K562 (cell line): ENCODE measurements around the gene ANKMY2. TPM values are rescaled to one million over a fixed set of nuclear protein-coding genes. Genes with fewer than 3 reads are reported as not detected.

Source experiments
- ASH1L ChIP-seq: fragments of 450-650 bp; IDR thresholded peaks from 2 replicates; pipeline ENCODE4 v1.6.1; 2018; ENCODE audit warnings: borderline replicate concordance, mild to moderate bottlenecking, low read depth; ENCODE audit not compliant: partially characterized antibody
- CC2D1A ChIP-seq: fragments of 450-650 bp; IDR thresholded peaks from 2 replicates; pipeline ENCODE4 v1.6.1; 2017; ENCODE audit warnings: mild to moderate bottlenecking
- CEBPZ ChIP-seq: fragments of 150-350 bp; IDR thresholded peaks from 2 replicates; pipeline ENCODE4 v1.6.1; 2014; ENCODE audit warnings: low read depth, mild to moderate bottlenecking, low read length, borderline replicate concordance
- CHD2 ChIP-seq: IDR thresholded peaks from 2 replicates; pipeline ENCODE4 v1.6.1; 2011; ENCODE audit warnings: low read depth, low read length
- CHD4 ChIP-seq: fragments of 200-600 bp; sonication (generic); IDR thresholded peaks from 3 replicates; pipeline ENCODE4 v1.6.1; 2012; ENCODE audit warnings: low read depth, mild to moderate bottlenecking, mixed read lengths, low read length, inconsistent platforms; ENCODE audit not compliant: insufficient read depth, insufficient replicate concordance, poor library complexity, severe bottlenecking
- COPS2 ChIP-seq: fragments of 450-650 bp; conservative IDR thresholded peaks from 2 replicates; pipeline ENCODE4 v1.6.1; 2016; ENCODE audit warnings: mild to moderate bottlenecking, moderate library complexity
- E2F1 ChIP-seq: sonication (generic); formaldehyde crosslinking; IDR thresholded peaks from 2 replicates; pipeline ENCODE4 v1.8.1; 2023; ENCODE audit warnings: mild to moderate bottlenecking, missing genetic modification reagents, moderate library complexity
- FOXP4 ChIP-seq: sonication (generic); formaldehyde crosslinking; IDR thresholded peaks from 2 replicates; pipeline ENCODE4 v1.8.0; 2022; ENCODE audit warnings: mild to moderate bottlenecking, missing genetic modification reagents, borderline replicate concordance
- LARP7 ChIP-seq: fragments of 450-650 bp; IDR thresholded peaks from 2 replicates; pipeline ENCODE4 v1.6.1; 2016
- MXI1 ChIP-seq: IDR thresholded peaks from 2 replicates; pipeline ENCODE4 v1.6.1; 2011; ENCODE audit warnings: low read depth, mild to moderate bottlenecking, improper control_type of control experiment, low read length
- NEUROD1 ChIP-seq: fragments of 150-350 bp; IDR thresholded peaks from 2 replicates; pipeline ENCODE4 v1.6.1; 2014; ENCODE audit warnings: borderline replicate concordance, low read length, low read depth; ENCODE audit not compliant: partially characterized antibody
- SREBF1 ChIP-seq: fragments of 150-350 bp; IDR thresholded peaks from 2 replicates; pipeline ENCODE4 v1.6.1; 2014; ENCODE audit warnings: antibody characterized with exemption, low read depth, low read length, borderline replicate concordance
- SRSF7 ChIP-seq: fragments of 200-400 bp; formaldehyde crosslinking; optimal IDR thresholded peaks from 2 replicates; pipeline ENCODE3; 2017; ENCODE audit warnings: mild to moderate bottlenecking, low read depth, low read length
- ZBTB33 ChIP-seq: sonication (generic); formaldehyde crosslinking; IDR thresholded peaks from 2 replicates; pipeline ENCODE4 v1.8.1; 2023; ENCODE audit warnings: mild to moderate bottlenecking, missing genetic modification reagents
- ZC3H8 ChIP-seq: fragments of 450-650 bp; IDR thresholded peaks from 2 replicates; pipeline ENCODE4 v1.6.1; 2017
- ZNF431 ChIP-seq: sonication (generic); formaldehyde crosslinking; IDR thresholded peaks from 2 replicates; pipeline ENCODE4 v1.8.0; 2022; ENCODE audit warnings: mild to moderate bottlenecking, missing genetic modification reagents
- ZNF644 ChIP-seq: fragments of 200-800 bp; sonication (Bioruptor generic); IDR thresholded peaks from 2 replicates; pipeline ENCODE4 v1.6.1; 2016; ENCODE audit warnings: low read depth, missing genetic modification characterization, missing compliant biosample characterization
- ZSCAN32 ChIP-seq: fragments of 450-650 bp; formaldehyde crosslinking; IDR thresholded peaks from 2 replicates; pipeline ENCODE4 v1.4.0; 2020; ENCODE audit warnings: mild to moderate bottlenecking, moderate library complexity
- polyA plus RNA-seq, 8 experiments: library from polyadenylated mRNA; depleted of rRNA in 4 of 8; stranded (reverse) in 5 of 8; unstranded in 3 of 8; fragments of >200 nt; fragmentation: Nextera tagmentation in 2 of 8; fragmentation: Illumina TruSeq in 1 of 8; extraction: Ambion mirVana in 2 of 8; extraction: Trizol in 1 of 8; gene quantifications; 2 replicates each; pipeline versions ENCODE4 v1.2.1 to v1.2.3, GENCODE V29; 2011 to 2014; ENCODE audit warnings: inconsistent platforms in 1 of 8, missing spikeins in 1 of 8
- total RNA-seq, 7 experiments: library from RNA; depleted of rRNA in 6 of 7; stranded (reverse); fragments of >200 nt in 6 of 7; fragmentation: Illumina TruSeq in 2 of 7; extraction: Trizol in 2 of 7; gene quantifications; 2 replicates each; pipeline versions ENCODE4 v1.2.1 to v1.2.3, GENCODE V29; 2011 to 2021; ENCODE audit warnings: low replicate concordance in 1 of 7

Gene ANKMY2
- total and polyA plus RNA-seq, 9 of the 15 experiments (the other 6 are each of a cell fraction or from before 2014, with no cell fraction given): 38.9 to 71.5 (median 48.8) TPM

- TF ChIP-seq CEBPZ (no peak), MXI1 (no peak), ZSCAN32 (CRISPR knock-in tag) (no peak), E2F1 (CRISPR knock-in tag) (no peak), CC2D1A (peak; percentile 73), CHD4 (no peak), LARP7 (no peak), ZNF431 (CRISPR knock-in tag) (no peak), ZBTB33 (CRISPR knock-in tag) (no peak), SRSF7 (no peak), NEUROD1 (no peak), FOXP4 (CRISPR knock-in tag) (no peak), CHD2 (peak; percentile 58; the same call in 1 of the 2 replicates), COPS2 (no peak), SREBF1 (no peak), ASH1L (no peak), ZNF644 (0 out of 2 replicates have a peak, but pooled peaks have one; percentile 56), ZC3H8 (no peak)
Observed at GRCh38 chr7:16657656-16658279, 12.2 kb upstream of the ANKMY2 start (continued).
